SU-DHL-6 (cell line): Measurements from ENCODE around the gene CSNK1G3.
"Not testable (repeated sequence)": the region's sequence is repeated elsewhere in the genome, so short reads cannot be mapped to it uniquely, and the experiment has no call there.

ENCODE experiments used
- H2AFZ ChIP-seq: fragments of 200-600 bp; sonication (generic); 2 replicates; pipeline ENCODE4 v1.6.1; 2014; ENCODE audit warnings: low read depth, mild to moderate bottlenecking, moderate library complexity, mixed read lengths, antibody characterized with exemption, low read length; ENCODE audit not compliant: severe bottlenecking
- H3F3A ChIP-seq: fragments of 200-600 bp; shearing (Covaris generic); 2 replicates; pipeline ENCODE4 v1.6.0; 2016; ENCODE audit warnings: antibody characterized with exemption, mild to moderate bottlenecking; ENCODE audit not compliant: insufficient read depth
- H3K27ac ChIP-seq: fragments of 200-600 bp; sonication (generic); 2 replicates; pipeline ENCODE4 v1.5.1; 2016; ENCODE audit warnings: low read depth, mild to moderate bottlenecking, low read length, moderate library complexity, mixed read lengths
- H3K27me3 ChIP-seq: fragments of 200-600 bp; sonication (generic), shearing (Covaris generic); 2 replicates; pipeline ENCODE4 v1.6.0; 2014; ENCODE audit warnings: mild to moderate bottlenecking, low read length
- H3K36me3 ChIP-seq: fragments of 200-600 bp; sonication (generic); 2 replicates; pipeline ENCODE4 v1.6.1; 2014; ENCODE audit warnings: mild to moderate bottlenecking, low read length, mixed read lengths
- H3K4me2 ChIP-seq: fragments of 300-600, 200-600 bp; shearing (Covaris generic), sonication (generic); 2 replicates; pipeline ENCODE4 v1.6.0; 2014; ENCODE audit warnings: low read length, low read depth, mild to moderate bottlenecking; ENCODE audit not compliant: poor library complexity, severe bottlenecking
- H3K4me3 ChIP-seq: fragments of 200-600 bp; sonication (generic); 2 replicates; pipeline ENCODE4 v1.5.1; 2014; ENCODE audit warnings: antibody characterized with exemption, low read length, mild to moderate bottlenecking, mixed read lengths; ENCODE audit not compliant: insufficient read depth, poor library complexity, severe bottlenecking
- H3K79me2 ChIP-seq: fragments of 200-600 bp; sonication (generic); 2 replicates; pipeline ENCODE4 v1.6.1; 2014; ENCODE audit warnings: mild to moderate bottlenecking, low read length, moderate library complexity; ENCODE audit not compliant: insufficient read depth
- H3K9ac ChIP-seq: fragments of 200-600 bp; sonication (generic); 2 replicates; pipeline ENCODE4 v1.7.0; 2014; ENCODE audit warnings: mild to moderate bottlenecking, low read length
- H3K9me2 ChIP-seq: fragments of 200-600 bp; sonication (generic); replicated peaks from 2 replicates; pipeline ENCODE4 v1.6.1; 2014; ENCODE audit warnings: low read length; ENCODE audit not compliant: insufficient read depth
- H3K9me3 ChIP-seq: fragments of 200-600 bp; sonication (generic); 2 replicates; pipeline ENCODE4 v1.6.1; 2014; ENCODE audit warnings: low read length, mixed read lengths; ENCODE audit not compliant: insufficient read depth
- H4K20me1 ChIP-seq: fragments of 200-600 bp; sonication (generic); 2 replicates; pipeline ENCODE4 v1.6.1; 2014; ENCODE audit warnings: low read depth, mild to moderate bottlenecking, antibody characterized with exemption, low read length, moderate library complexity, mixed read lengths
- EZH2phosphoT487 ChIP-seq: fragments of 200-600 bp; sonication (generic), shearing (Covaris generic); conservative IDR thresholded peaks from 2 replicates; pipeline ENCODE4 v1.6.1; 2018; ENCODE audit warnings: mild to moderate bottlenecking, antibody characterized with exemption, low read length, moderate library complexity, mixed read lengths
- TF ChIP-seq, protein P1 (sequence below): fragments of 200-600 bp; sonication (generic); IDR thresholded peaks from one replicate; pipeline ENCODE4 v1.5.1; 2017; ENCODE audit warnings: antibody characterized with exemption, mild to moderate bottlenecking, low read length, moderate library complexity; ENCODE audit not compliant: insufficient read depth, poor library complexity, severe bottlenecking

CSNK1G3 gene

DNA sequence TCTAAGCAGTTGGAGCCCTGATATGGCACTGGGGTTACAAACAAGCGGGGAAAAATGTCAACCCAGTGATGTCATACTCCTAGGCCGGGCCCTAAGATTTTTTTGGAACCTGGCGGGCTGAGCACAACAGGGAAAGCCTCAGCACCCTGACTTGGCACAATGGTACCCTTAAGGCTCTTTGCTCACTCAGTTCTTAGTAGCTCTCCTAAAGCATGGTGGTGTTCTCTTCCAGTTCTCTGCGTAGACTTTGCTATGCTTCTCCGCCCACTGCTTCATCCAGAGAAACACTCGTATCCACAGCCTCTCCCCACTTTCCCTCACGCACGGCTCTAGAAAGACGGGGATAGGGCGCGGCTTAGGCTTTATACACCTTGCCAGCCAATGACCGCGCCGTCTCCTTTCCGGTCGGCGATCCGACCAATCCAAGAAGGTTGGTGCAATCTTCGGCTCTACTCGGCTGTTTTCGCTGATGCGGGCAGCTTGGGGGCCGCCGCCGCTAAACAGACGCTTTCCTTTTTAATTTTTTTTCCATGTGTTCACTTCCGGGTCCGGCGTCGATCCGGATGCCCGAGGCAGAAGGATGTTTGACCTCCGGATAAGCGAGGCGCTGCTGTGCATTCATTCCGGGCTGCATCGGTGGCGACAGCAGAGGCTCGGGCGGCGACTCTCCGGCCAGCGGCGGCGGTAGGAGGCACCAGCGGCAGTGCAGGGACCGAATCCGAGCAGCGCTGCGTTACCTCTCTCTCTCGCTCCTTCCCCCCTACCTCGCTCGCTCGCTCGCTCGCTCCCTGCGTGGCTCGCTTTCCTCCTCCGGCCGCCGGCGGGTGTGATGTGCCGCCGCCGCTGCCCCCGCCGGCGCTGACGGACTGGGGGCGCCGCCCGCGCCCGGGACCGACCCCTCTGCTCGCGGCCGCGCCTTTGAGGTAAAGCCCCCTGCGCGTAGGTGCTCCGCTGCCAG is at the start of gene CSNK1G3:
TSS of gene CSNK1G3 (plus strand) at position 530 of the 958 bp plus-strand sequence. CDS start 33,487 bp downstream, outside the sequence.
- peak within 1 kb of the TSS; percentile 72 for H3K4me2 ChIP-seq
- H3K9me3 ChIP-seq = no peaks in the 10 kb centered on the region
- no peaks in the 10 kb centered on the region for H3K36me3 ChIP-seq
- peak within 1 kb of the TSS; percentile 84 for H3K4me3 ChIP-seq
- no peaks in the 10 kb centered on the region for H3K9me2 ChIP-seq
- peaks cover 18% of the 10 kb centered on the region; the same call in 1 of the 2 replicates for H3K79me2 ChIP-seq
- H3F3A ChIP-seq = 0 out of 2 replicates have a peak, but pooled peaks cover 8% of the 10 kb centered on the region
- H3K27me3 ChIP-seq = no peaks in the 10 kb centered on the region
- H4K20me1 ChIP-seq = peaks cover 21% of the 10 kb centered on the region
- H3K27ac ChIP-seq = peak within 1 kb of the TSS; percentile 58
- H3K9ac ChIP-seq = peak within 1 kb of the TSS; percentile 72
- H2AFZ ChIP-seq = peak within 1 kb of the TSS; percentile 86
- no peak for TF ChIP-seq EZH2phosphoT487
- TF ChIP-seq, protein P1, sequence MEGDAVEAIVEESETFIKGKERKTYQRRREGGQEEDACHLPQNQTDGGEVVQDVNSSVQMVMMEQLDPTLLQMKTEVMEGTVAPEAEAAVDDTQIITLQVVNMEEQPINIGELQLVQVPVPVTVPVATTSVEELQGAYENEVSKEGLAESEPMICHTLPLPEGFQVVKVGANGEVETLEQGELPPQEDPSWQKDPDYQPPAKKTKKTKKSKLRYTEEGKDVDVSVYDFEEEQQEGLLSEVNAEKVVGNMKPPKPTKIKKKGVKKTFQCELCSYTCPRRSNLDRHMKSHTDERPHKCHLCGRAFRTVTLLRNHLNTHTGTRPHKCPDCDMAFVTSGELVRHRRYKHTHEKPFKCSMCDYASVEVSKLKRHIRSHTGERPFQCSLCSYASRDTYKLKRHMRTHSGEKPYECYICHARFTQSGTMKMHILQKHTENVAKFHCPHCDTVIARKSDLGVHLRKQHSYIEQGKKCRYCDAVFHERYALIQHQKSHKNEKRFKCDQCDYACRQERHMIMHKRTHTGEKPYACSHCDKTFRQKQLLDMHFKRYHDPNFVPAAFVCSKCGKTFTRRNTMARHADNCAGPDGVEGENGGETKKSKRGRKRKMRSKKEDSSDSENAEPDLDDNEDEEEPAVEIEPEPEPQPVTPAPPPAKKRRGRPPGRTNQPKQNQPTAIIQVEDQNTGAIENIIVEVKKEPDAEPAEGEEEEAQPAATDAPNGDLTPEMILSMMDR = no peak

GRCh38 chr5:123466839-123467238 is 45.1 kb upstream of the CSNK1G3 start:
- H3K27ac ChIP-seq, H3K4me2 ChIP-seq, H3K36me3 ChIP-seq, H3K9me3 ChIP-seq, H3K9me2 ChIP-seq, H2AFZ ChIP-seq, H3K9ac ChIP-seq, H3K27me3 ChIP-seq, H3K4me3 ChIP-seq, H3F3A ChIP-seq, H4K20me1 ChIP-seq, H3K79me2 ChIP-seq: not testable (repeated sequence)

- H3K4me2 ChIP-seq = no peak overlapping the region
- no peaks in the 10 kb centered on the region for H3K9me3 ChIP-seq
- H3K27me3 ChIP-seq = no peaks in the 10 kb centered on the region
- H3F3A ChIP-seq = no peaks in the 10 kb centered on the region
- TF ChIP-seq EZH2phosphoT487 = no peak
- TF ChIP-seq, protein P1 = no peak
- H3K36me3 ChIP-seq = no peaks in the 10 kb centered on the region
- no peak overlapping the region for H3K9ac ChIP-seq
- H2AFZ ChIP-seq = no peak overlapping the region
- no peaks in the 10 kb centered on the region for H3K79me2 ChIP-seq
- H3K9me2 ChIP-seq = no peaks in the 10 kb centered on the region
- H3K27ac ChIP-seq = no peak overlapping the region
- no peaks in the 10 kb centered on the region for H4K20me1 ChIP-seq
- no peak overlapping the region for H3K4me3 ChIP-seq
These were observed 40.6 kb upstream of the CSNK1G3 start for GRCh38 chr5:123471385-123471784.
